Glomerular visceral epithelial cell (primary cell): ENCODE data around the gene TNIK.

ENCODE experiments used
- DNase-seq: peaks from one replicate; pipeline ENCODE4 v3.0.0-alpha.2; 2016; ENCODE audit errors: extremely low spot score

Gene TNIK

GRCh38 chr3:171459942-171460724 lies at the start of gene TNIK:
TSS of gene TNIK (minus strand) at chr3:171460405. CDS start at chr3:171460063, 342 bp downstream.
- DNase-seq: peak; percentile 92

- DNase-seq: no peak
Measured at GRCh38 chr3:171508676-171509075, 48.5 kb upstream of the TNIK start.

GRCh38 chr3:171508206-171508605 lies 48.0 kb upstream of the TNIK start:
- DNase-seq: no peak

GRCh38 chr3:171506743-171507319 lies 46.6 kb upstream of the TNIK start:
- no peak for DNase-seq

GRCh38 chr3:171505822-171506333 lies 45.7 kb upstream of the TNIK start:
- DNase-seq: no peak

- no peak for DNase-seq
Measured at GRCh38 chr3:171504376-171504775, 44.2 kb upstream of the TNIK start.

- DNase-seq: no peak
Measured at GRCh38 chr3:171503817-171504216, 43.6 kb upstream of the TNIK start.

- DNase-seq: no peak
Measured at GRCh38 chr3:171498921-171499320, 38.7 kb upstream of the TNIK start.

GRCh38 chr3:171497468-171497867 lies 37.3 kb upstream of the TNIK start:
- DNase-seq: no peak

GRCh38 chr3:171495413-171495812 lies 35.2 kb upstream of the TNIK start:
- no peak for DNase-seq

- DNase-seq: no peak
Measured at GRCh38 chr3:171494457-171495109, 34.4 kb upstream of the TNIK start.

GRCh38 chr3:171491361-171491760 lies 31.2 kb upstream of the TNIK start:
- DNase-seq: no peak

- DNase-seq: no peak
Measured at GRCh38 chr3:171490901-171491300, 30.7 kb upstream of the TNIK start.

GRCh38 chr3:171489348-171489747 lies 29.1 kb upstream of the TNIK start:
- DNase-seq: no peak

GRCh38 chr3:171488479-171488878 lies 28.3 kb upstream of the TNIK start:
- DNase-seq: no peak

- DNase-seq: no peak
Measured at GRCh38 chr3:171487382-171487781, 27.2 kb upstream of the TNIK start.

- DNase-seq: no peak
Measured at GRCh38 chr3:171485338-171485737, 25.1 kb upstream of the TNIK start.

GRCh38 chr3:171481011-171481410 lies 20.8 kb upstream of the TNIK start:
- no peak for DNase-seq

GRCh38 chr3:171480526-171480925 lies 20.3 kb upstream of the TNIK start:
- DNase-seq: no peak

GRCh38 chr3:171476532-171477102 lies 16.4 kb upstream of the TNIK start:
- no peak for DNase-seq

GRCh38 chr3:171472552-171472951 lies 12.3 kb upstream of the TNIK start:
- no peak for DNase-seq

- DNase-seq: no peak
Measured at GRCh38 chr3:171470714-171471227, 10.6 kb upstream of the TNIK start.
